CD14-positive monocyte (primary cell): Measurements from ENCODE around the gene CREB5. TPM values are rescaled to one million over a fixed set of nuclear protein-coding genes. Genes with fewer than 3 reads are reported as not detected.

Source experiments
- DNase-seq, 3 donors: peaks; one replicate each; pipeline ENCODE4 v3.0.0-alpha.2; 2011 to 2022
- H2AFZ ChIP-seq: 2 replicates; pipeline ENCODE4 v1.6.0; 2012; ENCODE audit warnings: mild to moderate bottlenecking, low read depth, low read length, inconsistent platforms; ENCODE audit not compliant: insufficient read depth, poor library complexity, severe bottlenecking
- H3K27ac ChIP-seq, 2 donors: 1 replicate in 1 of 2; 2 replicates in 1 of 2; pipeline ENCODE4 v1.5.1; 2012 to 2013; ENCODE audit warnings: low read length in 2 of 2, control low read depth in 1 of 2, inconsistent platforms in 1 of 2, low read depth in 1 of 2, mild to moderate bottlenecking in 1 of 2
- H3K27me3 ChIP-seq, 2 donors: one replicate each; pipeline versions ENCODE4 v1.6.0 to v1.6.1; 2011 to 2013; ENCODE audit warnings: low read length in 2 of 2; ENCODE audit not compliant: control insufficient read depth in 2 of 2, insufficient read depth in 2 of 2
- H3K36me3 ChIP-seq, 2 donors: replicated peaks in 1 of 2; 1 replicate in 1 of 2; 2 replicates in 1 of 2; pipeline versions ENCODE4 v1.5.1 to v1.6.1; 2012 to 2013; ENCODE audit warnings: low read length in 2 of 2, control low read depth in 1 of 2, inconsistent platforms in 1 of 2, mild to moderate bottlenecking in 1 of 2; ENCODE audit not compliant: insufficient read depth in 2 of 2, control insufficient read depth in 1 of 2
- H3K4me1 ChIP-seq, 2 donors: 1 replicate in 1 of 2; 2 replicates in 1 of 2; pipeline versions ENCODE4 v1.5.1 to v1.6.1; 2012 to 2013; ENCODE audit warnings: low read length in 2 of 2, control low read depth in 1 of 2, inconsistent platforms in 1 of 2, mild to moderate bottlenecking in 1 of 2, moderate library complexity in 1 of 2; ENCODE audit not compliant: insufficient read depth in 2 of 2, control insufficient read depth in 1 of 2
- H3K4me2 ChIP-seq: replicated peaks from 2 replicates; pipeline ENCODE3; 2012; ENCODE audit warnings: low read length, moderate library complexity, mild to moderate bottlenecking; ENCODE audit not compliant: poor library complexity, severe bottlenecking; ENCODE audit errors: extremely low read depth
- H3K4me3 ChIP-seq, 3 experiments: fragments of 200-600 bp in 1 of 3; sonication (generic) in 1 of 3; replicated peaks in 1 of 3; 1 replicate in 2 of 3; 2 replicates in 1 of 3; pipeline ENCODE4 v1.5.1; 2011 to 2013; ENCODE audit warnings: low read length in 3 of 3, mild to moderate bottlenecking in 3 of 3, control low read depth in 2 of 3, low read depth in 2 of 3, inconsistent platforms in 1 of 3, moderate library complexity in 1 of 3
- H3K79me2 ChIP-seq: 2 replicates; pipeline ENCODE4 v1.6.0; 2012; ENCODE audit warnings: mild to moderate bottlenecking, control low read depth, inconsistent platforms, low read length, moderate library complexity; ENCODE audit not compliant: insufficient read depth
- H3K9ac ChIP-seq: 2 replicates; pipeline ENCODE4 v1.6.0; 2017; ENCODE audit warnings: low read length, mild to moderate bottlenecking; ENCODE audit not compliant: insufficient read depth, poor library complexity, severe bottlenecking
- H3K9me3 ChIP-seq, 2 donors: replicated peaks in 1 of 2; 1 replicate in 1 of 2; 2 replicates in 1 of 2; pipeline versions ENCODE4 v1.5.1 to v1.6.1; 2012 to 2013; ENCODE audit warnings: low read length in 2 of 2, control low read depth in 1 of 2; ENCODE audit not compliant: control insufficient read depth in 1 of 2, insufficient read depth in 1 of 2
- H4K20me1 ChIP-seq: 2 replicates; pipeline ENCODE4 v1.6.0; 2012; ENCODE audit warnings: mild to moderate bottlenecking, low read length, control low read depth, moderate library complexity; ENCODE audit not compliant: insufficient read depth
- H3K27ac Mint-ChIP-seq, 7 donors: one replicate each; pipeline ENCODE4 v1.8.0; 2020; ENCODE audit warnings: mild to moderate bottlenecking in 7 of 7, mixed read lengths in 7 of 7, moderate library complexity in 6 of 7, inconsistent platforms in 2 of 7
- H3K27me3 Mint-ChIP-seq, 3 donors: one replicate each; pipeline ENCODE4 v1.8.0; 2021 to 2022; ENCODE audit warnings: low read depth in 3 of 3, mild to moderate bottlenecking in 3 of 3, mixed read lengths in 3 of 3, moderate library complexity in 3 of 3, inconsistent platforms in 1 of 3
- H3K36me3 Mint-ChIP-seq, 2 donors: one replicate each; pipeline ENCODE4 v1.8.0; 2020; ENCODE audit warnings: mixed read lengths in 2 of 2, inconsistent platforms in 1 of 2, mild to moderate bottlenecking in 1 of 2
- H3K4me1 Mint-ChIP-seq: one replicate; pipeline ENCODE4 v1.8.0; 2020; ENCODE audit warnings: mild to moderate bottlenecking, mixed read lengths
- H3K4me3 Mint-ChIP-seq, 2 donors: one replicate each; pipeline ENCODE4 v1.8.0; 2020; ENCODE audit warnings: mild to moderate bottlenecking in 2 of 2, mixed read lengths in 2 of 2, moderate library complexity in 1 of 2
- H3K9me3 Mint-ChIP-seq, 7 donors: one replicate each; pipeline ENCODE4 v1.8.0; 2020 to 2022; ENCODE audit warnings: mixed read lengths in 7 of 7, mild to moderate bottlenecking in 6 of 7, moderate library complexity in 6 of 7, inconsistent platforms in 2 of 7
- CTCF ChIP-seq: fragments of 200-600 bp; IDR thresholded peaks from one replicate; pipeline ENCODE4 v1.8.0; 2022; ENCODE audit warnings: antibody characterized with exemption, mild to moderate bottlenecking
- WGBS: methylation state at CpG from one replicate; pipeline ENCODE4 v1.1.5; 2013; ENCODE audit warnings: missing lambda C conversion rate; ENCODE audit not compliant: insufficient coverage; 5-methylcytosine and 5-hydroxymethylcytosine counted together
- intact Hi-C, 2 donors: fragments of 100-400 bp; cut with micrococcal nuclease; formaldehyde crosslinking; loops; one replicate each; pipeline versions ENCODE4 v1.15.0 to v1.15.1; 2023
- polyA plus RNA-seq, 3 donors: library from polyadenylated mRNA; depleted of rRNA in 1 of 3; unstranded in 2 of 3; stranded (reverse) in 1 of 3; fragments of 300-500 nt in 2 of 3; fragments of >200 nt in 1 of 3; fragmentation: Illumina TruSeq in 2 of 3; gene quantifications; 1 replicate in 2 of 3; 2 replicates in 1 of 3; pipeline ENCODE4 v1.2.3, GENCODE V29; 2012 to 2021

CREB5 gene
- polyA plus RNA-seq, 3 donors: 25.1 to 72.3 (median 44.2) TPM

DNA sequence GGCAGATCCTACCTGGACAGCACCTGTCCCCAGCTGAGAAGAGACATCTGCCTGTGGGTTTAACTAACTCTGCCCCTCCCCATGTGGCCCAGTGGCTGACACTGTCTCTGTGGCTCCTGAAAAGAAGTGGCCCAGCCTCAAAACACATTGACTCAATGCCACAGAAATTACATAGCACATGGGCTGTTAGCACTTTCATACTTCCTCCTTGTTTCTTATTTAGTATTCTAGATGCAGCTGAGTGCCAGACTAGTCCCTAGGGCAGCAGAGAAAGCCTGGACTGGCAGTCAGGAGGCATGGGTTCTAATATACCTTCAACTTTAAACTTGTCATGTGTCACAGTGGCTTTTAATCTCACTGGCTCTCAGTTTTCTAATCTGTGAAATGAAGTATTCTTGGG, 374.8 kb downstream of the CREB5 start:
- Histone ChIP-seq H3K9ac (no peak overlapping the region), H3K27ac (no peak overlapping the region), H3K4me3 (no peak overlapping the region), H4K20me1 (peaks cover 99% of the 10 kb centered on the region), H3K36me3 (peaks cover 0 to 8% of the 10 kb centered on the region in 2 donors), H3K27me3 (no peaks in the 10 kb centered on the region), H3K4me1 (peaks cover 18 to 34% of the 10 kb centered on the region in 2 donors), H3K4me2 (no peak overlapping the region), H3K9me3 (no peaks in the 10 kb centered on the region), H2AFZ (no peak overlapping the region), H3K79me2 (no peaks in the 10 kb centered on the region)
- no peak for TF ChIP-seq CTCF
- DNase-seq: no peak
- no peak overlapping the region for H3K4me3 Mint-ChIP-seq
- H3K27me3 Mint-ChIP-seq: peaks cover 0 to 2% (median 1%) of the 10 kb centered on the region in 3 donors
- peaks cover 32 to 59% of the 10 kb centered on the region in 2 donors for H3K36me3 Mint-ChIP-seq
- intact Hi-C loops: no loop called here
- H3K9me3 Mint-ChIP-seq: no peaks in the 10 kb centered on the region
- peaks cover 42% of the 10 kb centered on the region for H3K4me1 Mint-ChIP-seq
- H3K27ac Mint-ChIP-seq: no peak overlapping the region

- H2AFZ ChIP-seq: no peak overlapping the region
- TF ChIP-seq CTCF: no peak
- Mint-ChIP-seq H3K4me3 (no peak overlapping the region), H3K4me1 (peaks cover 21% of the 10 kb centered on the region), H3K27me3 (peaks cover 0 to 2% (median 0%) of the 10 kb centered on the region in 3 donors), H3K27ac (no peak overlapping the region), H3K36me3 (peaks cover 34 to 55% of the 10 kb centered on the region in 2 donors), H3K9me3 (no peaks in the 10 kb centered on the region)
- 100% methylated on average over 3 of the region's 4 CpGs for WGBS
- no peak for DNase-seq
- H3K4me3 ChIP-seq: no peak overlapping the region
- peaks cover 5 to 8% of the 10 kb centered on the region in 2 donors for H3K4me1 ChIP-seq
- intact Hi-C loops: no loop called here
- H3K27ac ChIP-seq: no peak overlapping the region
- peaks cover 0 to 22% of the 10 kb centered on the region in 2 donors for H3K36me3 ChIP-seq
- H3K4me2 ChIP-seq: no peak overlapping the region
- H3K27me3 ChIP-seq: no peaks in the 10 kb centered on the region
- no peak overlapping the region for H3K9ac ChIP-seq
- peaks cover 100% of the 10 kb centered on the region for H4K20me1 ChIP-seq
- H3K79me2 ChIP-seq: no peaks in the 10 kb centered on the region
- no peaks in the 10 kb centered on the region for H3K9me3 ChIP-seq
Measured at GRCh38 chr7:28790467-28790866, 378.1 kb downstream of the CREB5 start.
